HL-60 (cell line): ENCODE data around the gene GUCY1A2.

Experiments used
- CTCF ChIP-seq: IDR thresholded peaks from one replicate; pipeline ENCODE4 v1.5.1; 2011; ENCODE audit warnings: low read length, control low read depth, inconsistent platforms; ENCODE audit not compliant: insufficient read depth
- GABPA ChIP-seq: IDR thresholded peaks from 2 replicates; pipeline ENCODE4 v1.6.1; 2012; ENCODE audit warnings: low read depth
- POLR2AphosphoS5 ChIP-seq: IDR thresholded peaks from 2 replicates; pipeline ENCODE4 v1.6.1; 2012; ENCODE audit warnings: low read depth

GRCh38 chr11:106733635-106734034 is 284.6 kb downstream of the GUCY1A2 start:
- TF ChIP-seq CTCF, result no peak
- no peak for TF ChIP-seq POLR2AphosphoS5
- TF ChIP-seq GABPA, result no peak
